Right lobe of liver (tissue), 6 donors: Measurements from ENCODE around the gene HKDC1. TPM values are rescaled to one million over a fixed set of nuclear protein-coding genes. Genes with fewer than 3 reads are reported as not detected.

ENCODE experiments used
- ATAC-seq, 4 donors: fragments of 200-7000 bp; cut with Tn5 transposase; one replicate each; pipeline ENCODE4 v1.9.1; 2020; ENCODE audit warnings: mild to moderate bottlenecking in 4 of 4, moderate library complexity in 4 of 4
- DNase-seq, 3 donors: peaks; one replicate each; pipeline ENCODE4 v3.0.0-alpha.2; 2020
- H3K27ac ChIP-seq, 3 donors: fragments of 200-600 bp; one replicate each; pipeline ENCODE4 v1.8.0; 2022
- H3K27me3 ChIP-seq, 2 donors: fragments of 200-600 bp; one replicate each; pipeline ENCODE4 v1.8.0; 2022
- H3K36me3 ChIP-seq, 4 donors: fragments of 200-600 bp; sonication (generic) in 1 of 4; one replicate each; pipeline versions ENCODE4 v1.5.1 to v1.8.0; 2017 to 2022; ENCODE audit warnings: control low read depth in 1 of 4
- H3K4me1 ChIP-seq, 4 donors: fragments of 200-600 bp; sonication (generic) in 1 of 4; one replicate each; pipeline versions ENCODE4 v1.5.1 to v1.8.0; 2017 to 2022; ENCODE audit warnings: control low read depth in 1 of 4
- H3K4me3 ChIP-seq, 3 donors: fragments of 200-600 bp; one replicate each; pipeline ENCODE4 v1.8.0; 2022
- H3K9me3 ChIP-seq, 4 donors: fragments of 200-600 bp; sonication (generic) in 1 of 4; one replicate each; pipeline versions ENCODE4 v1.5.1 to v1.8.0; 2017 to 2022; ENCODE audit warnings: control low read depth in 1 of 4
- POLR2A ChIP-seq: fragments of 450-650 bp; IDR thresholded peaks from one replicate; pipeline ENCODE4 v1.6.1; 2017; ENCODE audit warnings: antibody characterized with exemption, mild to moderate bottlenecking
- WGBS: methylation state at CpG from one replicate; pipeline ENCODE4 v1.1.6; 2018; ENCODE audit warnings: low coverage, low lambda C conversion rate; ENCODE audit not compliant: insufficient coverage; ENCODE audit errors: missing lambda C conversion rate; 5-methylcytosine and 5-hydroxymethylcytosine counted together
- intact Hi-C, 2 donors: fragments of 100-400 bp; cut with DNase I; formaldehyde crosslinking; loops; one replicate each; pipeline versions ENCODE4 v1.11.2 to v1.14.1; 2022
- total RNA-seq, 6 experiments: library from RNA; depleted of rRNA in 2 of 6; stranded (reverse); fragments of >200 nt in 2 of 6; fragmentation: NEBNext Ultra II Directional in 3 of 6; extraction: Animal tissue kit (Norgen Biotek cat#: 25700) in 3 of 6; gene quantifications; one replicate each; pipeline versions ENCODE4 v1.1.0 to v1.2.4, GENCODE V29; 2016 to 2023
- TF ChIP-seq, protein P1 (sequence below), 4 donors: fragments of 200-600 bp in 3 of 4; fragments of 450-650 bp in 1 of 4; IDR thresholded peaks; one replicate each; pipeline versions ENCODE4 v1.5.1 to v1.8.0; 2016 to 2022; ENCODE audit warnings: antibody characterized with exemption in 4 of 4, mild to moderate bottlenecking in 2 of 4
- donor health status: DM: no; HTN: yes; CAD: no.
- donor health status: DM: no; HTN: no; CAD: no.
- donor health status: DM: no; HTN: no; CAD: no.
- donor health status: DM: no; HTN: yes; CAD: no.
- donor health status: DM: no; HTN: yes; CAD: no.

The HKDC1 gene
- total RNA-seq, 6 experiments from 2014 or later = 0.24 to 44.5 (median 20.1) TPM

DNA sequence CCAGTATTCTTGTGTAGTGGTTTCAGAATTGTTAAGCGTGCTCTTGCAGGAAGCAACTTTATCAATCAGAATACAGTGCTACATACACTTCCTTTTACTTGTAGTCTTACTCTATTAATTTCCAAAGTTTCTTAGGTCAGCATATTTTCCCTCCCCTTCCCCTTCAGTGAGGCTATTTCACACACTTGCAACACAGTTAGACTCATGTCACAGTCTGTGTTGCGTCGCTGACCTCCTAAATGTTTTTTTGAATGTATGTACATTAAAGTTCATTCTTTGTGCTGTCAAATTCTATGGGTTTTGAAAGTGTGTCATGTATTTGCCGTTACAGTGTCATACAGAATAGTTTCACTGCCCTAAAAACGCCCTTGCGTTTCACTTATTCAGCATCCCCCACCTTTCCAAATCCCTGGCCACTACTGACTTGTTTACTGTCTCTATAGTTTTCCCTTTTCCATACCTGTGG, 5.4 kb upstream of the HKDC1 start:
- no peak for TF ChIP-seq POLR2A
- TF ChIP-seq, protein P1, sequence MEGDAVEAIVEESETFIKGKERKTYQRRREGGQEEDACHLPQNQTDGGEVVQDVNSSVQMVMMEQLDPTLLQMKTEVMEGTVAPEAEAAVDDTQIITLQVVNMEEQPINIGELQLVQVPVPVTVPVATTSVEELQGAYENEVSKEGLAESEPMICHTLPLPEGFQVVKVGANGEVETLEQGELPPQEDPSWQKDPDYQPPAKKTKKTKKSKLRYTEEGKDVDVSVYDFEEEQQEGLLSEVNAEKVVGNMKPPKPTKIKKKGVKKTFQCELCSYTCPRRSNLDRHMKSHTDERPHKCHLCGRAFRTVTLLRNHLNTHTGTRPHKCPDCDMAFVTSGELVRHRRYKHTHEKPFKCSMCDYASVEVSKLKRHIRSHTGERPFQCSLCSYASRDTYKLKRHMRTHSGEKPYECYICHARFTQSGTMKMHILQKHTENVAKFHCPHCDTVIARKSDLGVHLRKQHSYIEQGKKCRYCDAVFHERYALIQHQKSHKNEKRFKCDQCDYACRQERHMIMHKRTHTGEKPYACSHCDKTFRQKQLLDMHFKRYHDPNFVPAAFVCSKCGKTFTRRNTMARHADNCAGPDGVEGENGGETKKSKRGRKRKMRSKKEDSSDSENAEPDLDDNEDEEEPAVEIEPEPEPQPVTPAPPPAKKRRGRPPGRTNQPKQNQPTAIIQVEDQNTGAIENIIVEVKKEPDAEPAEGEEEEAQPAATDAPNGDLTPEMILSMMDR (IDR thresholded peaks at IDR 0.05) = no peak
- ATAC-seq = no peak

DNA sequence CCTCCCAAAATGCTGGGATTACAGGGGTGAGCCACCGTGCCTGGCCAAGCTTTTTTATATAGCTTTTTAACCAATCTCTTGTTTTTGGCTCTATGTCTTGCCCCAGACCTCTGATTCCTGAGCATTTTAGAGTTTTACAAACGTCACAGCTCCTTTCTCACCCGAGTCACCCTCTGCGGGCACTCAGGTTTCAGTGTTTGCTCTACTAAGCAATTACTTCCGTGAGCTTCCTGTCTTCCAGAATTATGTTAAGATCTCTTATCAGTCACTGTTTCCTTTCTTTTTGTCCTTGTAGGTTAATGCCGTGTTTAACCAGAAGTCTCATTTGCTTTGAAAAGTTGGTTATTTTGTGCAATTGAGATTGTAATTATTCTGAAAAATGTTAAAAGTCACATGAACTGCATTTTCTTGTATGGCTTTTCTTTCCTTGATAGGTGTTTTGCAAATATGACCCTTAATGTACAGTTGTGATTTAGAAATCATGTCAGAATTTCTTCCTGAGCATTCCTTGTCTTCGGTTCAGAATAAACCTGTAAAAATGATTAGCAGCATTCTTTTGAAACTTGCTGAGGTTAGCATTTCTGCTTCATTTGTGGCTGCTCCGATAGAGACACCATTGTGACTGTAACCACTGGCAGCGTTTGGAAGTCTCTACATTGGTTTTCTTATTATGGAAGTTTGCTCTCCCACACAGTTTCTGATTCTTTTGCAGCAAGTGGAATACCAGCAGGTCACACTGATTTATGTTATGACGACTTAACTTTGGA, 4.5 kb upstream of the HKDC1 start:
- H3K4me3 ChIP-seq = no peak overlapping the region
- H3K27ac ChIP-seq = no peak overlapping the region
- TF ChIP-seq, protein P1 (IDR thresholded peaks at IDR 0.05) = no peak
- TF ChIP-seq POLR2A = no peak
- peaks cover 0 to 4% (median 0%) of the 10 kb centered on the region in 4 donors for H3K4me1 ChIP-seq
- no peaks in the 10 kb centered on the region for H3K9me3 ChIP-seq
- no peaks in the 10 kb centered on the region for H3K36me3 ChIP-seq
- ATAC-seq (no peak), DNase-seq (no peak)
- H3K27me3 ChIP-seq = no peaks in the 10 kb centered on the region
- intact Hi-C loops = no loop called here
- WGBS = 39% methylated on average over 10 of the region's 10 CpGs

More for the DNA sequence above, 5.4 kb upstream of the HKDC1 start:
- Histone ChIP-seq H3K36me3 (no peaks in the 10 kb centered on the region), H3K4me1 (no peaks in the 10 kb centered on the region), H3K4me3 (no peak overlapping the region), H3K27ac (no peak overlapping the region), H3K27me3 (no peaks in the 10 kb centered on the region), H3K9me3 (no peaks in the 10 kb centered on the region)
- WGBS = 73% methylated on average over 6 of the region's 6 CpGs
- no peak for DNase-seq
- intact Hi-C loops = no loop called here

DNA sequence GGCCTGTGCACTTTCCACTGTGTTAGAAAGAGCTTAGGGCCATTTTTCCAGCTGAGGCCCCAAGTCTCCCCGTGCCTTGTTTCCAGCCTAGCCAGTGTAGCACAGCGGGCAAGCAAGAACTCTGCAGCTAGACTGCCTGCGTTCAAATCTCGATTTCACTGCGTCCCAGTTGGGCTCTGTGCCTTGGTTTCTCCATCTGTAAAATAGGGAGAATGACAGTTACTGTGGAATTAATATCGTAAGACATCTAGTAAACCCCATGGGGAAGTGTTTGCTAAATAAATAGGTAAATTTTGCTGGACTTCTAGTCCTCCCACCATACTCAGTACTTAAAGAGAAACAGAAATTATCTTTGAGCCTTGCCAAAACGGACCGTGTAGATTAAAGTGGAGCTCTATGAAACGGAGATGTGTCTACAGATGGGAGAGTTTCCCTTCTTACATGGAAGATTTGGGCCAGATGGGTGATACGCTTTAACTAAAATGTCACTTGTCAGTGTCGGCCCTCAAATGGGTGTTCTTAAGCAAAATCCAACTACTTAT, 3.5 kb upstream of the HKDC1 start:
- Histone ChIP-seq H3K9me3 (no peaks in the 10 kb centered on the region), H3K27me3 (no peaks in the 10 kb centered on the region), H3K4me3 (no peak overlapping the region), H3K36me3 (no peaks in the 10 kb centered on the region), H3K4me1 (peaks cover 0 to 6% (median 0%) of the 10 kb centered on the region in 4 donors), H3K27ac (no peak overlapping the region)
- ATAC-seq (no peak), DNase-seq (no peak)
- WGBS = 80% methylated on average over 10 of the region's 11 CpGs
- TF ChIP-seq, protein P1 (IDR thresholded peaks at IDR 0.05) = no peak
- no peak for TF ChIP-seq POLR2A
- intact Hi-C loops = no loop called here

DNA sequence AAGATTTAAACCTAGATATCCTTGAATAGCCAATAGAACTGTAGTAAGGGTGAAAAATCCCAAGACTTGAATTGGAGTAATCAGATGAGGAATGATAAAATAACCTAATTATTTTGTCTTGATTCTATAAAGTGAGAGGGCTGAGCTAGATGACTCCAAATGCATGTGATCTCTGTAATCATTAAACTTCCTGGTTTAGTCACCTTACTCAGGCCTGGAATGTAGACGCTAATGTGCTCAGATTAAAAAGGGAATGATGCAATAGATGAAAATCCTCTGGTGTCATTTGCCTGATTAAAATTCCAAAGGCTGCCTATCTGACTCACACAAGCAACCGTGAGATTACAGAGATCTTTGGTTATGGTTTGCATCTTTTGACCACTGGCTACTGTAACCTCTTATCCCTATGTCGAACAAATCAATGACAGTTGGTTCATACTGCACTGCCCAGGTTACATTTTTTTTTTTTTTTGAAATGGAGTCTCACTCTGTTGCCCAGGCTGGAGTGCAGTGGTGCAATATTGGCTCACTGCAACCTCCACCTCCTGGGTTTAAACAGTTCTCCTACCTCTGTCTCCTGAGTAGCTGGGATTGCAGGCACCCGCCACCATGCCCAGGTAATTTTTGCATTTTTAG, 2.9 kb upstream of the HKDC1 start:
- no peak for TF ChIP-seq POLR2A
- TF ChIP-seq, protein P1 (IDR thresholded peaks at IDR 0.05) = no peak
- WGBS = 34% methylated on average over 4 of the region's 4 CpGs
- no peaks in the 10 kb centered on the region for H3K27me3 ChIP-seq
- H3K4me1 ChIP-seq = peaks cover 0 to 6% (median 0%) of the 10 kb centered on the region in 4 donors
- H3K9me3 ChIP-seq = no peaks in the 10 kb centered on the region
- H3K4me3 ChIP-seq = no peak overlapping the region
- intact Hi-C loops = no loop called here
- no peaks in the 10 kb centered on the region for H3K36me3 ChIP-seq
- no peak overlapping the region for H3K27ac ChIP-seq
- ATAC-seq = peak in 2 of 4 donors; percentile 17 to 70
- no peak for DNase-seq
